Esophagus muscularis mucosa (tissue), 4 donors: ENCODE results near the gene HACD2. TPM values are rescaled to one million over a fixed set of nuclear protein-coding genes. Genes with fewer than 3 reads are reported as not detected.

Experiments used
- DNase-seq: peaks from one replicate; pipeline ENCODE4 v3.0.0-alpha.2; 2017; ENCODE audit errors: extremely low spot score
- H3K27ac ChIP-seq, 4 donors: fragments of 200-600 bp; sonication (generic); replicated peaks in 1 of 4; 1 replicate in 3 of 4; 2 replicates in 1 of 4; pipeline ENCODE4 v1.5.1; 2016 to 2019; ENCODE audit warnings: mild to moderate bottlenecking in 1 of 4
- H3K27me3 ChIP-seq, 4 donors: fragments of 200-600 bp; sonication (generic); one replicate each; pipeline versions ENCODE4 v1.5.1 to v1.6.0; 2016 to 2019
- H3K36me3 ChIP-seq, 4 donors: fragments of 200-600 bp; sonication (generic); one replicate each; pipeline ENCODE4 v1.5.1; 2016 to 2019
- H3K4me1 ChIP-seq, 4 donors: fragments of 200-600 bp; sonication (generic); one replicate each; pipeline ENCODE4 v1.5.1; 2016 to 2019
- H3K4me3 ChIP-seq, 4 donors: fragments of 200-600 bp; sonication (generic); 1 replicate in 2 of 4; 2 replicates in 2 of 4; pipeline ENCODE4 v1.5.1; 2016 to 2019; ENCODE audit warnings: mild to moderate bottlenecking in 4 of 4, moderate library complexity in 1 of 4
- H3K9me3 ChIP-seq, 4 donors: fragments of 200-600 bp; sonication (generic); 1 replicate in 3 of 4; 2 replicates in 1 of 4; pipeline ENCODE4 v1.5.1; 2016 to 2019
- EP300 ChIP-seq: sonication (generic); formaldehyde crosslinking; IDR thresholded peaks from one replicate; pipeline ENCODE4 v1.6.1; 2017; ENCODE audit warnings: antibody characterized with exemption
- POLR2A ChIP-seq: fragments of 450-650 bp; IDR thresholded peaks from one replicate; pipeline ENCODE4 v1.6.1; 2017; ENCODE audit warnings: antibody characterized with exemption, moderate library complexity, mild to moderate bottlenecking, low read depth
- POLR2AphosphoS5 ChIP-seq, 2 donors: sonication (generic); formaldehyde crosslinking; IDR thresholded peaks; one replicate each; pipeline ENCODE4 v1.6.1; 2017; ENCODE audit warnings: antibody characterized with exemption in 2 of 2
- WGBS: methylation state at CpG from one replicate; pipeline ENCODE4 v1.1.5; 2018; 5-methylcytosine and 5-hydroxymethylcytosine counted together
- intact Hi-C: fragments of 100-400 bp; cut with DNase I; formaldehyde crosslinking; loops from one replicate; pipeline ENCODE4 v1.15.1; 2023
- total RNA-seq, 4 donors: library from RNA; depleted of rRNA; stranded (reverse); fragments of >200 nt; gene quantifications; one replicate each; pipeline versions ENCODE4 v1.1.0 to v1.2.1, GENCODE V29; 2016
- TF ChIP-seq, protein P1 (sequence below), 3 experiments: fragments of 200-600 bp in 2 of 3; fragments of 450-650 bp in 1 of 3; sonication (generic) in 2 of 3; IDR thresholded peaks; one replicate each; pipeline ENCODE4 v1.5.1; 2017 to 2019; ENCODE audit warnings: antibody characterized with exemption in 3 of 3, mild to moderate bottlenecking in 2 of 3, moderate library complexity in 1 of 3

HACD2 gene
- total RNA-seq, 4 donors from 2014 or later: 20.5 to 30.3 (median 25.3) TPM

DNA sequence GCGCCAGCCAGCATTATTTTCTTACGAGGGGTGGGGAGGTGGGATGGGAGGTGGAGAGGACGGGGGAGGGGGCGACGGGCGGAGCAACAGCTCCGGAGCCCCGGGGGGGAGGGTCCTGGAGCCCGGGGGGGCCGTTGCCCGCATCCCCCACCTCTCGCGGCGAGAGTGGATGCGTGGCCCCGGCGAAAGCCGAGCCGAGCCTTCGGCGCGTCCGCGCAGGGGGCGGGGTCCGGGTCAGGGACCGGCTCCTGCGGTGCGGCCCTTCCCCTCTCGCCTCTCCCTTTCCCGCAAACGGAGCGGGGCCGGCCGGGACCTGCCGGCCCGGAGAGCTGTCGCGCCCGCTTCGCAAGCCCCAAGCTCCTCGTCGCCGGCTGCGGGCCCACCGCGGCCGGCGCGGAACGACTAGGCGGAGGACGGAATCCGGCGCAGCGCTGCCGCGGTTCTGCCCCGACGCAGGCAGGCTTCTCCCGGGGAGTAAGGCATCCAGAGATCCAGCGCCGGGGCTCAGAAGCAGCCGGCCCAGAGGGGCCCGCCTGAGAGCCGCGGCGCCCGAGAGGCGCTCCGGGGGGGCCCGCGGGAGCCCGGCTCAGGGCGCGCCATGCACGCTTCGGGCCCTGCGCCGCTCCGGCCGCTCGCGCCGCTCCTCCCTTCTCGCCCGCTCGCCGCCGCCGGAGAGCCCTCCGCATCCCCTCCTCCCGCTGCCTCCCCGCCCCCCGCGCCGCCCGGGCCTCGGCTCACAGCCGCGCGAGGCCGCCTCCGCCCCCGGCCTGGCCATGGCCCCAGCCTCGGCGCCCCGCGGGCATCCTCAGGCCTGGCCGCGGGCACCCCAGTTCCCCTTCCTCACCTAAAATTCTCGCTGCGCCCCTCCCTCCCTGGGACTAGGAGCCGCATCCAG lies 135.5 kb downstream of the HACD2 start:
- DNase-seq: no peak
- H3K4me1 ChIP-seq: peaks cover 12 to 43% (median 39%) of the 10 kb centered on the region in 4 donors
- WGBS: under 1% methylated on average over 32 of the region's 114 CpGs
- intact Hi-C loops: loop anchor here (2.0 to 10.0 kb wide), 4 partner anchors 39 to 122 kb away; no protein-coding TSS in a partner anchor
- H3K27me3 ChIP-seq: peaks cover 0 to 34% (median 3%) of the 10 kb centered on the region in 4 donors
- no peaks in the 10 kb centered on the region for H3K9me3 ChIP-seq
- peak overlapping the region; percentile 77 to 90 (median 86) for H3K4me3 ChIP-seq
- H3K27ac ChIP-seq: peak overlapping the region; percentile 93 to 97 (median 97)
- no peaks in the 10 kb centered on the region for H3K36me3 ChIP-seq
- TF ChIP-seq EP300 (no peak), POLR2A (no peak), POLR2AphosphoS5 (IDR thresholded peaks at IDR 0.05) (peak; percentile 15 to 64)
- TF ChIP-seq, protein P1, sequence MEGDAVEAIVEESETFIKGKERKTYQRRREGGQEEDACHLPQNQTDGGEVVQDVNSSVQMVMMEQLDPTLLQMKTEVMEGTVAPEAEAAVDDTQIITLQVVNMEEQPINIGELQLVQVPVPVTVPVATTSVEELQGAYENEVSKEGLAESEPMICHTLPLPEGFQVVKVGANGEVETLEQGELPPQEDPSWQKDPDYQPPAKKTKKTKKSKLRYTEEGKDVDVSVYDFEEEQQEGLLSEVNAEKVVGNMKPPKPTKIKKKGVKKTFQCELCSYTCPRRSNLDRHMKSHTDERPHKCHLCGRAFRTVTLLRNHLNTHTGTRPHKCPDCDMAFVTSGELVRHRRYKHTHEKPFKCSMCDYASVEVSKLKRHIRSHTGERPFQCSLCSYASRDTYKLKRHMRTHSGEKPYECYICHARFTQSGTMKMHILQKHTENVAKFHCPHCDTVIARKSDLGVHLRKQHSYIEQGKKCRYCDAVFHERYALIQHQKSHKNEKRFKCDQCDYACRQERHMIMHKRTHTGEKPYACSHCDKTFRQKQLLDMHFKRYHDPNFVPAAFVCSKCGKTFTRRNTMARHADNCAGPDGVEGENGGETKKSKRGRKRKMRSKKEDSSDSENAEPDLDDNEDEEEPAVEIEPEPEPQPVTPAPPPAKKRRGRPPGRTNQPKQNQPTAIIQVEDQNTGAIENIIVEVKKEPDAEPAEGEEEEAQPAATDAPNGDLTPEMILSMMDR (IDR thresholded peaks at IDR 0.05): no peak

DNA sequence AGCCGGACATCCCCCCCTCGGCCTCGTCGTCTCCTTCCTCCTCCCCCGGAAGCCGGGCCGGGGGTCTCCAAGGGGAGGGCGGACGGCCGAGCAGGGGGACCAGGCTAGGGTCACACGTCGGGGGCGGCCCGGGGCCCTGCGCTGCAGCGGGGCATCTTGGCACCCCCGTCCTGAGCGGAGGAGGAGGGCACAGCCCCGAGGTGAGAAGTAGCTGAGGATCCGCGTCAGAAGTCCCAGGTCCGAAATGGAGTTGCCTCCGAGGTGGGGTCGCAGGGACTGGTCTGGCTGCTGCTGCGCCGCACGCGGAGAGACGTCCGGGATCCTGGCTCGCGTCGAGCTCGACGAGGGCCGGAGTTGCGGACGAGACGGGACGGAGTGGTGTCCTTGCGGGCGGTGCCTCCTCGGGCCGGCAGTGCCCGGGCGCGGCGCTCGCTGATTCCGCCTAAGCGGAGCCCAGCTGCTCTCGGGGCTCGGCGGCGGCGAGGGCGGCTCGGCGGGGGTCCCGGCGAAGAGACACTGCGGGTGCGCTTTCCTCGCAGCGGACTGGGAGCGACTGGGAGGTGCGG lies 136.2 kb downstream of the HACD2 start, which contains the start of gene ADCY5:
ADCY5 (minus strand) TSS at position 555 of the 566 bp plus-strand sequence; CDS start at position 10, 545 bp downstream.
- Histone ChIP-seq H3K4me1 (peaks cover 17 to 50% (median 46%) of the 10 kb centered on the region in 4 donors), H3K27me3 (peaks cover 0 to 34% (median 3%) of the 10 kb centered on the region in 4 donors), H3K36me3 (no peaks in the 10 kb centered on the region), H3K27ac (peak within 1 kb of the TSS; percentile 93 to 97 (median 97)), H3K9me3 (no peaks in the 10 kb centered on the region), H3K4me3 (peak within 1 kb of the TSS; percentile 77 to 90 (median 86))
- DNase-seq: no peak
- intact Hi-C loops: loop anchor here (2.0 to 10.0 kb wide), 4 partner anchors 40 to 121 kb away; no protein-coding TSS in a partner anchor
- TF ChIP-seq POLR2AphosphoS5 (IDR thresholded peaks at IDR 0.05) (no peak), POLR2A (no peak), EP300 (no peak)
- TF ChIP-seq, protein P1 (IDR thresholded peaks at IDR 0.05): no peak
- 0% methylated on average over 1 of the region's 67 CpGs for WGBS

DNA sequence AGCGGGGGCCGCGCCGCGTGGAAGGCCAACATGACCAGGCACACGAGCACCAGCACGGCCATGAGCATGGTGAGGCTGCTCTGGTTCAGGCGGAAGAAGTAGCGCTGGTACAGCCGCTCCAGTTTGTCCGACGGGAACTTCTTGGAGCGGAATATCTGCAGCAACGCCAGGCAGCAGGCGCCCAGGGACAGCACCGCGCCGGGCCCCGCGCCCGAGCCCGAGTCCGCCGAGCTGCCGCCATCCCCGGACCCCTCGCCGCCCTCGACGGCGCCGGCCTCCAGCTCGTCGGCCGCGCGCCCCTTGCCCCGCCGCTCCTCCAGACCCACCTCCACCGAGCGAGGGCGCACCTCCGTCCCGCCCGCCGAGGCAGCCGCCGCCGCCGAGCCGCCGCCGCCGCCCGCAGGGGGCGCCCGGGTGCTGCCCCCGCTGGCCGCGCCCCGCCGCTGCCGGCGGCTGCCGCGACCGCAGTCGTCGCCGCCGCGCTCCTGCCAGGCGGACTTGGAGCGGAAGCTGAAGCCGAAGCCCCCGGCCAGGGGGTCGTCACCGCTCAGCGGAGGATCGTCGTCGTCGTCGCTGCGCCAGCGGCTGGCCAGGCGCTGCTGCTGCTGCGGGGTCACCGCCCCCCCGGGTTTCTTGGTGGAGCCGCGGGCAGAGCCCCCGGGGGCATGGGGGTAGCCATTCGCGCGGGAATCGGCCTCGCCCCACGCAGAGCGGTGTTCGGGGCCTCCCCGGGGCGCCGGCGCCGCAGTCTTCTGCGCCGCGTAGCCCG lies 136.9 kb downstream of the HACD2 start:
- peak overlapping the region; percentile 93 to 97 (median 97) for H3K27ac ChIP-seq
- TF ChIP-seq POLR2A (no peak), POLR2AphosphoS5 (IDR thresholded peaks at IDR 0.05) (peak; percentile 22 to 77), EP300 (no peak)
- TF ChIP-seq, protein P1 (IDR thresholded peaks at IDR 0.05): peak; percentile 39 to 59 (median 47)
- peaks cover 0 to 34% (median 3%) of the 10 kb centered on the region in 4 donors for H3K27me3 ChIP-seq
- no peaks in the 10 kb centered on the region for H3K36me3 ChIP-seq
- H3K4me3 ChIP-seq: peak overlapping the region; percentile 77 to 90 (median 86)
- H3K4me1 ChIP-seq: peaks cover 23 to 57% (median 53%) of the 10 kb centered on the region in 4 donors
- WGBS: 6% methylated on average over 18 of the region's 110 CpGs
- intact Hi-C loops: loop anchor here (2.0 to 10.0 kb wide), 4 partner anchors 41 to 121 kb away; no protein-coding TSS in a partner anchor
- H3K9me3 ChIP-seq: no peaks in the 10 kb centered on the region
- no peak for DNase-seq

DNA sequence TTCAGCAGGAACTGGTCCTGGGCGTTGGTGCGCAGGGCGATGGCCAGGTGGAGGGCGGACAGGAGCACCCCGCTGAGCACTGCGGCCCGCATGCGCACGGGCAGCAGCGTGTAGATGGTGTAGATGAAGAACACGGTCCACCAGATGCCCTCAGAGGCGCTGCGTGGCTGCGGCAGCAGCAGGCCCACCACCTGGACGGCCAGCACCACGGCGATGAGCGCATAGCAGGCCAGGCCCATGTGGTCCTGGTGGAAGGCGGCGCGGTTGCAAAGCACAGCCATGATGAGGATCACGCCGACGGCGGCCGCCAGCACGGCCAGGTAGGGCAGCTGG lies 137.5 kb downstream of the HACD2 start:
- H3K9me3 ChIP-seq: no peaks in the 10 kb centered on the region
- peak overlapping the region; percentile 77 to 90 (median 86) for H3K4me3 ChIP-seq
- DNase-seq: no peak
- WGBS: 42% methylated on average over 25 of the region's 27 CpGs
- H3K36me3 ChIP-seq: no peaks in the 10 kb centered on the region
- peak overlapping the region; percentile 93 to 97 (median 97) for H3K27ac ChIP-seq
- intact Hi-C loops: loop anchor here (5.0 to 10.0 kb wide), 3 partner anchors 40 to 120 kb away; no protein-coding TSS in a partner anchor
- H3K27me3 ChIP-seq: peaks cover 0 to 34% (median 3%) of the 10 kb centered on the region in 4 donors
- H3K4me1 ChIP-seq: peaks cover 29 to 63% (median 58%) of the 10 kb centered on the region in 4 donors
- peak; percentile 39 to 67 for TF ChIP-seq POLR2AphosphoS5 (IDR thresholded peaks at IDR 0.05)
- TF ChIP-seq EP300: no peak
